BJ (cell line): Measurements from ENCODE around the gene CCDC12. TPM values are rescaled to one million over a fixed set of nuclear protein-coding genes. Genes with fewer than 3 reads are reported as not detected.

ENCODE experiments used
- CTCF ChIA-PET: fragments of 350-600 bp; formaldehyde crosslinking; extraction: SDS; loops from one replicate; lab custom pipeline; 2021; ENCODE audit warnings: antibody characterized with exemption, inconsistent platforms; lab: Yijun Ruan, JAX
- POLR2A ChIA-PET: fragments of 300-600 bp; sonication (Branson Sonifier 250); formaldehyde crosslinking; extraction: SDS; loops from one replicate; lab custom pipeline; 2021; ENCODE audit warnings: antibody characterized with exemption; lab: Charles Lee
- DNase-seq: peaks from one replicate; pipeline ENCODE4 v3.0.0-alpha.2; 2011; ENCODE audit warnings: low read depth
- H3K27me3 ChIP-seq: 2 replicates; pipeline ENCODE4 v1.6.0; 2011; ENCODE audit warnings: low read length; ENCODE audit not compliant: control insufficient read depth, insufficient read depth
- H3K36me3 ChIP-seq: 2 replicates; pipeline ENCODE4 v1.5.1; 2011; ENCODE audit warnings: low read length; ENCODE audit not compliant: control insufficient read depth, insufficient read depth
- H3K4me3 ChIP-seq: 2 replicates; pipeline ENCODE4 v1.5.1; 2011; ENCODE audit warnings: low read depth, mild to moderate bottlenecking, control low read depth, low read length
- CTCF ChIP-seq: IDR thresholded peaks from 2 replicates; pipeline ENCODE4 v1.5.1; 2011; ENCODE audit warnings: low read depth, mild to moderate bottlenecking, control low read depth, inconsistent platforms, low read length, moderate library complexity; ENCODE audit not compliant: insufficient read depth
- polyA plus RNA-seq: library from polyadenylated mRNA; depleted of rRNA; stranded (reverse); fragments of >200 nt; gene quantifications from 2 replicates; pipeline ENCODE4 v1.2.3, GENCODE V29; 2011

Gene CCDC12
- polyA plus RNA-seq, 1 experiment: 20.8 TPM

GRCh38 chr3:47004369-47005211, 28.0 kb upstream of the CCDC12 start:
- CTCF ChIA-PET: interaction anchor here (1.5 kb wide), 1 partner anchor 13 kb away, joined by 5 read pairs; no protein-coding TSS in a partner anchor
- Histone ChIP-seq H3K4me3 (no peak overlapping the region), H3K36me3 (peaks cover 8% of the 10 kb centered on the region), H3K27me3 (no peaks in the 10 kb centered on the region)
- POLR2A ChIA-PET: no interaction called here
- no peak for TF ChIP-seq CTCF
- no peak for DNase-seq

GRCh38 chr3:47003461-47004368, 27.2 kb upstream of the CCDC12 start:
- Histone ChIP-seq H3K36me3 (peaks cover 8% of the 10 kb centered on the region), H3K27me3 (no peaks in the 10 kb centered on the region), H3K4me3 (no peak overlapping the region)
- ChIA-PET CTCF (no interaction called here), POLR2A (no interaction called here)
- no peak for TF ChIP-seq CTCF
- no peak for DNase-seq

GRCh38 chr3:47003056-47003410, 26.5 kb upstream of the CCDC12 start:
- DNase-seq: no peak
- POLR2A ChIA-PET: no interaction called here
- Histone ChIP-seq H3K36me3 (peaks cover 8% of the 10 kb centered on the region), H3K27me3 (no peaks in the 10 kb centered on the region), H3K4me3 (no peak overlapping the region)
- no peak for TF ChIP-seq CTCF
- CTCF ChIA-PET: no interaction called here

GRCh38 chr3:47002171-47003055, 25.9 kb upstream of the CCDC12 start:
- no peak for DNase-seq
- Histone ChIP-seq H3K27me3 (no peaks in the 10 kb centered on the region), H3K36me3 (peaks cover 8% of the 10 kb centered on the region), H3K4me3 (no peak overlapping the region)
- ChIA-PET POLR2A (no interaction called here), CTCF (no interaction called here)
- TF ChIP-seq CTCF: no peak
